HG03095 (cell line): ENCODE measurements around the gene RAD51B.

Experiments
- ATAC-seq: cut with Tn5 transposase; IDR thresholded peaks from one replicate; pipeline ENCODE4 v1.9.1; 2021; ENCODE audit warnings: moderate library complexity; ENCODE audit not compliant: unreplicated experiment

RAD51B gene

DNA sequence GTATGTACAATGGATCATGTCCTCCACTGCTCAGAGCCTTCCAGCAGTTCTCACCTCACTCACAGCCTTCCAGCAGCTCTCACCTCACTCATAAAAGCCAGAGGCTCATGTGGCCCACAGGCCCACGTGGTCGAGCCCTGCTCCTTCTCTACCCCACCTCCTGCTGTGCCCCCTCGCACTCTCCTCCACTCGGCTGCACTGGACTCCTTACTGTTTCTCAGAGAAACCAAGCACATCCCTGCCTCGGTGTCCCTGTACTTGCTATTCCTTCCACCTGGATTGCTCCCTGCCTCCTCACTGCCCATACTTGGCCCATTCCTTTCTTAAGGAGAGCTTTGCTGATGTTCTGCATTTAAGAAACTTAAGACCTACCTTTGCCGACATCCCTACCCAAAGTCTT, 753.5 kb downstream of the RAD51B start:
- ATAC-seq, result no peak

GRCh38 chr14:68573722-68574121, 754.1 kb downstream of the RAD51B start:
- ATAC-seq, result no peak

- no peak for ATAC-seq
These were observed 754.9 kb downstream of the RAD51B start for GRCh38 chr14:68574461-68574860.

- no peak for ATAC-seq
These were observed 755.3 kb downstream of the RAD51B start for GRCh38 chr14:68574906-68575305.

DNA sequence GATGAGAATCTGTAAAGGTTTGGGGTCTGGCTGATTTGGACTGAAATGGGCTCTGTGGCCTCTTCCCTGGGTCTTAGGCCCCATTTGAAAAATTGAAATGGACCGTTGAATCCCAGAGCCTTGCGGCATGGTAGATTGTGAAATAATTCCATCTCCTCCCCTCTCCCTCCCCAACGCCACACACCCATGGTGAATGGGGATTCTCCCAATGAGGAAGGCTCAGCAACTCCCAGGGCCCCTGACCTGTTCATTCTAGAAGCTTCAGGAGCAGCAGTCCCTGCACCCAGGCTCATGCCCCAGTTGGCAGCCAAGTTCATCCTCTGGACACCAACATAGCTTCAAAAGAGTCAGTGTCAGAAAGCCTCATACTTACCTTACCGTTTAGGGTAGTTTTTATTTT, 755.8 kb downstream of the RAD51B start:
- no peak for ATAC-seq

- ATAC-seq, result no peak
These were observed 756.5 kb downstream of the RAD51B start for GRCh38 chr14:68576031-68576430.

DNA sequence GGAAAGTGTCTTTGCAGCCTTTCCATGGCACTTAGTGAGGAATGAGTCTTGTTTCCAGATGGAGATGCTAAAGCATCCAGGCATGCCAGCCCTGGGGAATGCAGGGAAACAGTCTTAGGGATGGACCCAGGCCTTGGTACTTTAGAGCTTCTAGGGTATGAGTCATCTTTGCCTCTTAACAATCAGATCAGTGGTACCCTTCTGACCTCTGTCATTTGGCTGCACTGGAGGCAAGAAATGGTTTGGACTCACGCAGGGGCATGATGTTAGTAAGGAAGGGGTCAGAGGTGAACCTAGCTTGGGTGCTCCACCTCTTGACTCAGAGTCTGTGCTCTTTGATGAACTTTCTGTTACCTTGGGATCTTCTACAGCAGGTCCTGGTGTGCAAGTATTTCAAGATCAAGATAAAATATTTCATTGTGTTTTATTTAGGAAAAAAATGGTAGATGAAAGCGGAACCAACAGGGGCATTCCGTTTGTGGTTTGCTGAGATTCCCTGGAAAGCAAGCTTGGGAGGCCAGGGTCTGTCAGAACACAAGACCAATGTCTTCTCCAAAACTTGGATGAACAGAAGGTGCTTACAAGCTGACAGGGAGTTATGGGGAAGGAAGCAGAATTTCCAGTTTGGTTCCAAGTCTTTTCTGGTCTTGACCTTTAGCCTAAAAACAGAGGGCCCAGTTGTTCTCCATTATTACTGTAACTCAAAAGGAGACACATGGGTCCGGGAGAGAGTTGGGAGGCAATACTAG, 757.1 kb downstream of the RAD51B start:
- no peak for ATAC-seq

DNA sequence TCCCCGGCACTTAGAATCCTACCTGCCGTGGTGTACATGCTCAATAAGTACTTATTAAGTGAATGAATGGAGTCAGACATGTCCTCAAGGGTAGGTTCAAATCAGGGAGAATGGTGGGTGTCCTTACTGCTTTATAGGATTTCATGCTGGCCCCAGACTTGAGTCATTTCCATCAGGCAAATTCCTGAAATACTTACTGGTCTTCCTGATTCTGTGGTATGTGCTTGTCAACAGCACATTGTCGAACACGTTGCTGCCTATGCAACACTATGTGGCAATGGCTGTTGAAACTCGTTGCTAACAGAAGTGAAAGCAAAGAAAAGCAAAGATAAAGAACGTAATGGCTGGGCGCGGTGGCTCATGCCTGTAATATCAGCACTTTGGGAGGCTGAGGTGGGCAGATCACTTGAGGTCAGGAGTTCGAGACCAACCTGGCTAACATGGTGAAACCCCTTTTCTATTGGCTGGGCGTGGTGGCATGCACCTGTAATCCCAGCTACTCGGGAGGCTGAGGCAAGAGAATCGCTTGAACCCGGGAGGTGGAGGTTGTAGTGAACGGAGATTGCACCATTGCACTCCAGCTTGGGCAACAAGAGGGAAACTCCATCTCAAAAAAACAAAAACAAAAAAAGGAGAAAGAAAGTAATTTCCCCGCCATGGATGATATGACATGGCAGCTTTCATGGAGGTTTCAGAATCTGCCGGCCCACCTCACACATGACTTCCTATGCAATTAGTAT, 758.4 kb downstream of the RAD51B start:
- ATAC-seq, result no peak

DNA sequence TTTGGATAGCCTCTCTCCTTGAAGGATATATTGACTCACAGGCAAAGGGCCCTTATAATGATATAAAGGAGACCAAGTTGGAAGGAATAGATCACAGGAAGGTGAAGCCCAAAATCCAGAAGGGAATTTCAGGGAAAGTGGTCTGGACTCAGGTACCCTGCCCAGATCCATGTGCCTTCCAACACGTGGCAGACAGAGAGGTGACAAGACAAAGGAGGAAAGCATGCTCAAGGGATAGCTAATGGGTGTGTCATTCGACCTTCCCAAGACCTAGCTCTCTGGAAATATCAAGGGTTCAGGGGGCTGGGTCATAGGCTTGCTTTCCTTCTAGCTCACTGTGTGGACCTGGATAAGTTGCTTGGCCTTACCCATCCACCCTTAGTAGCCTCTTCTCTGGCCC, 759.0 kb downstream of the RAD51B start:
- ATAC-seq, result no peak

DNA sequence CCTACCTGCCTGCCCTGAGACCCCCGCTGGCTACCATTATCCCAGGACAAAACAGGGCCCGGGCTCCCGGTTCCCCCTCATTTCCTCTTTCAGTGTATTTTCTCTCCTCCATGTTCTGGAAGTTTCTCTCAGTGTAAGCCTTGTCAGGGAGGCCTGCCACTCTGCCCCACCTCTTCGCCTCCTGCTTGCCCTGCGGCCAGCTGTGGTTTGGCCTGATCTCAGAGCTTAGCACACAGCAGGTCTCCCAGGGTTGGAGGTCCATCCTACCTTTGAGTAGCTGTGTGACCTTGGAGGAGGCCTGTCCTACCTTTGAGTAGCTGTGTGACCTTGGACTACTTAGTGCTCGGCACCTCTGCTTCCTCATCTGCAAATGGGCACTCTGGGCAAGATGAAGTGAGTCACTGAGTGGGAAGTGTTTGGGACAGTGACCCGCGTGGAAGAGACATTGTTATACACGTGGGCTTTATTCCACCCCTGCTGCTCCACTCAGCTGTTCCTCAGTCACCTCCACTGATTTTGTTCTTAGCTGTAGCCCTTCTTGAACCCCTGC, 760.6 kb downstream of the RAD51B start:
- ATAC-seq, result no peak

DNA sequence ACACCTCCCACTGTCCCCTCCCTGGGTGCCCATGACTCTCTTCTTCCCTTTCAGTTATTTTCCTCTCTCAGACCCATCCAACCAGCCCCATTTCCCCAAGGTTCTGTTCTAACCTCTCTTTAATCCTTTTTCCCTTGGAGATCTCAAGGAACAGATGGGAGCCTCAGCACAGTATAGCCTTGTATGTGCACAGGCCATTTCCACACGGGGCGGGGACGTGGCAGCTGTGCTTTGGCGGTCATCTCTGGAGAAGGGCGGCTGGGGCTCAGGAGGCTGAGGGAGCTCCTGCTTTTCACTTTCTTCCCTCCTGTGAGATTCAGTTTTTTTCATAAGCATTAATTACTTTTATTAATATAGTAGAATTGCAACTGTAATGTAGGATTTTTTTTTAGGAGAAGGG, 761.1 kb downstream of the RAD51B start:
- ATAC-seq, result no peak

DNA sequence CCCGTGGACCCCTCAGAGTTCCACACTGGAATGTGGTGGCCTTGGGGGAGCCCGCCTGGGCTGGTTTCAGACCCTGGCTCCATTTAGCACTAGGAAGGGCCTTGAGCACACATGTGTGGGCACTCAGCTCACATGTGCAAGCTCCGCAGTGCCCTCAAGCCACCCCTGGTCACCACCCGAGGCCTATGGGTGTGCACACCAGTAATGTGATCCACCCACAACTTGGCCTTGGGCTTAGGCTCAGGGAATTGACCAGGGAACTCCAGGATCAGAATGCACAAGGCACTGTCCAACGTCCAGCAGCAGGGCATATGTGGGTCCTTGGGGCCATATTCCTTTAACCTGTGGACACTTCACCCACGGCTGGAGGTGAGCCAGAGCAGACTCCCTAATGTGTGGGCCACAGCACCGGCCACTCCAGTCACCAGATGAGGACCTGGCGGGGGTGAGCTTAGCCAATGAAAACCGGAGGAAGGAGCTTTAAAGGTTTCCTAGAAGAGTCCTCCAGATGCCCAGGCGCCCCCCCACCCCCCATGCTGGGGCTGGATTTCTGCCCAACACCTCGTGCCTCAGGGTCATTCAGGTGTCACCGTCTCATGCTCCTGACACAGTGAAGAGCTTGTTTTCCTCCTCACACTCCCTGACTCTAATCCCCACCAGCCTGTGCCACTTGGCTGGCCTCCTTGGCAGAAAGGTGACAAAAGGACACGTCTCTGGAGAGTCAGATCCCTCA, 764.1 kb downstream of the RAD51B start:
- ATAC-seq, result no peak

DNA sequence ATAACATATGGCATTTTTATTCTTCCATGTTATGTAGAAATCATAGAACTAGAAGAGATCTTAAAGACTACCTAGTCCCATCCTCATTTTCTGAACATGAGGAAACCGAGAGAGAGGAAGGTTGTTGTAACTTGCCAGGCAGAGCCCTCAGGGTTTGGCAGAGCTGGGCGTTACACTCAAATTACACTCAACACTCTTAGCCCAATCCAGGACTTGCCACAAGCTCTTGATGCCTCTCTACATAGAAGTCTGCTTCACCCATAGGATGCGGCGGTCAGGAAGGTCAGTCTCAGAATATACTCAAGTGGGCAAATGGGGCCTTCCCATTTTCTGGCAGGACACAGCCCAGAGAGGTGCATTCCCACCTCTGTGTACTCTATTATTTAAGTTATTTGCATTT, 765.2 kb downstream of the RAD51B start:
- no peak for ATAC-seq

- ATAC-seq, result no peak
These were observed 766.1 kb downstream of the RAD51B start for GRCh38 chr14:68585690-68586089.

DNA sequence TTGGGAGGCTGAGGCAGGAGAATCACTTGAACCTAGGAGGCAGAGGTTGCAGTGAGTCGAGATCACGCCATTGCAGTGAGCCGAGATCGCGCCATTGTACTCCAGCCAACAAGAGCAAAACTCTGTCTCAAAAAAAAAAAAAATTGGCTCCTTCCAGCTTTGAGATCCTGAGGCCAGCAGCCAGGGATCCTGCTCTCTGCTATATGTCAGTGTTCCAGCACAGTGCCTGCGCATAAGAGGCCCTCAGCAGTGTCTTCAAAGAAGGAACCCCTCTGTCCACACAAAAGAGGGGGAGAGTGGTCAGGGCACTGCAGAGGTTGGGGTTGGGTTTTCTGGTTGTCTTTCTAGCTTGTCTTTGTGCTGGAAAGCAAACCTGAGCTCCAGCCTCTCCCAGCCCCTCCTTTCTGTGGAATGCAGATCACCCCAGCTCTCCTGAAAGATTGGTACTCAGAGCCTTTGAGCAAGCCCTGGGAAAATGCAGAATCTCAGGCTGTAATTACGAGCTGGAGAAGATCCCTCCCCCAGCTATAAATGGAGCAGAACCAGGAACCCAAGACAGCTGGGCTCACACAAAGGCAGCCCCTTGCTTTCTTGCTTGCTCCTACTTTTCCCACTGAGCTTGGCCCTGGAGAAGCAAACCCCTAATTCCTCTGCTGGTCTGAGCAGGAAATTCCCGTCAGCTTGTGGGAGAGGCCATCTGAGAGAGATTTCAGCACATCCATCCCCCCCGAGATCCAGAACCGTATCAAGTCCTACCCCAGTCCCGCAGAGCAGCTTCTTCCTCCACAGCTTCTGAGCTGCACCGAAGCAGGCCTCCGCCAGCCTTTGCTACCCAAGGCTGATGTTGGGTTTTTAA, 767.5 kb downstream of the RAD51B start:
- ATAC-seq, result no peak

DNA sequence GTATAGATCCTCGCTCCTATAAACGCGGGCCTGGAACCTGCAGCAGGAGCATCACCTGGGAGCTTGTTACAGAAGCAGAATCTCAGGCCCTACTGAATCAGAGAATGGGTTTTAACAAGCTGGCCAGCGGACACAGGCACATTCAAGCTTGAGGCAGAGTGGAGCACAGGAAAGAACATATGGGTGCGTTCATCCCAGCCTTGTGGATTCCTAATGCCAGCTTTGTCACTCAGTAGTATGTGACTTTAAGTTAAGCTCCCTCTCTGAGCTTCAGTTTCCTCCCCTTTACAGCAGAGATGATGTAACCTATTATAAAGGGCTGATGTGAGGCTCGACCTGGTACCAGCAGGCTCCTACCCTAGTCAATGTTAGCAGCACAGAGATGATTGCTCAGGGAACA, 768.4 kb downstream of the RAD51B start:
- no peak for ATAC-seq

- ATAC-seq, result no peak
These were observed 770.0 kb downstream of the RAD51B start for GRCh38 chr14:68589447-68590200.

- no peak for ATAC-seq
These were observed 770.6 kb downstream of the RAD51B start for GRCh38 chr14:68590201-68590522.

DNA sequence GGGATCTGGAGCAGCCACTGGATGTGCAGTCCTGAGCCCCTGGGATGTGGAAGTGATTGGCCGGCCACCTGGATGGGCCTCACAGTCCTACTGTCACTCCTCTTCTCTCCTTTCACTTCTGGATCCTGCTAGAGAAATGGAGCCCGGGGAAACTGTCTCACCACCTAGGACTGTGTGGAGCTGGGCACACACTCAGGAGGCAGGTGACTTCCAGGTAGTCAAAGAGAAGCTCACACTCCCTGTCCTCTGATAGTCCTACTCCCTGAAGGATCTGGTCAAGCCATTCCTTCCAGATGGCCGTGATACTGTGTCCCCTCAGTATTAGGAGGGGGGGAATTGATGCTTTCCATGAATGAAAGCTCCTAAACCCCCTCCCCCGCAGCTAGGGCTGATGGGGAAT, 772.2 kb downstream of the RAD51B start:
- no peak for ATAC-seq

- no peak for ATAC-seq
These were observed 773.5 kb downstream of the RAD51B start for GRCh38 chr14:68592948-68593556.
